ENCODE data around the gene CCDC121. TPM values are rescaled to one million over a fixed set of nuclear protein-coding genes. Genes with fewer than 3 reads are reported as not detected.
A peak's percentile ranks its signal among the peaks of the same experiment; 100 is the strongest.

The CCDC121 gene
- total RNA-seq, 1 donor from 2014 or later: 1.6 TPM

DNA sequence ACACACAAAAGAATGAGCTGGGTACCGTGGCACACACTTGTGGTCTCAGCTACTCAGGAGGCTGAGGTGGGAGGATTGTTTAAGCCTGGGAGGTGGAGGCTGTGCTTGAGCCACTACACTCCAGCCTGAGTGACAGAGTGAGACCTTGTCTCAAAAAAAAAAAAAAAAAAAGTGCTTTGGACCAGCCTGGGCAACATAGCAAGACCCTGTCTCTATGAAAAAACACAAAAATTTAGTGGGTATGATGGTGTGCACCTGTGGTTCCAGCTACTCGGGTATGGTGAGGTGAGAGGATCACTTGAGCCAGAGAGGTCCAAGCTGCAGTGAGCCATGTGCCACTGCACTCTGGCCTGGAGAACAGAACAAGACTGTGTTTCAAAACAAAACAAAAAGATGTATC, 35.6 kb downstream of the CCDC121 start:
- H3K27ac ChIP-seq (ENCODE audit: low read depth, low read length): no peak overlapping the region
- H3K9me3 ChIP-seq (ENCODE audit: insufficient read depth, low read depth, low read length): no peaks in the 10 kb centered on the region
- peaks cover 27% of the 10 kb centered on the region for H3K9me3 Mint-ChIP-seq (ENCODE audit: unreplicated experiment)
- no peak overlapping the region for H3K4me3 ChIP-seq (ENCODE audit: insufficient read depth, low read depth, low read length)
- no peaks in the 10 kb centered on the region for H3K27me3 Mint-ChIP-seq (ENCODE audit: low read depth, unreplicated experiment)
- H3K4me1 ChIP-seq (ENCODE audit: insufficient read depth, low read length): no peaks in the 10 kb centered on the region
- no peak overlapping the region for H3K4me3 Mint-ChIP-seq (ENCODE audit: unreplicated experiment)
- peaks cover 63% of the 10 kb centered on the region for H4K20me1 ChIP-seq (ENCODE audit: insufficient read depth, low read length)
- H3K36me3 Mint-ChIP-seq (ENCODE audit: low read depth, unreplicated experiment): peaks cover 30% of the 10 kb centered on the region
- TF ChIP-seq EZH2 (IDR thresholded peaks at IDR 0.05; ENCODE audit: insufficient read depth, low read length): no peak
- TF ChIP-seq, protein P1, sequence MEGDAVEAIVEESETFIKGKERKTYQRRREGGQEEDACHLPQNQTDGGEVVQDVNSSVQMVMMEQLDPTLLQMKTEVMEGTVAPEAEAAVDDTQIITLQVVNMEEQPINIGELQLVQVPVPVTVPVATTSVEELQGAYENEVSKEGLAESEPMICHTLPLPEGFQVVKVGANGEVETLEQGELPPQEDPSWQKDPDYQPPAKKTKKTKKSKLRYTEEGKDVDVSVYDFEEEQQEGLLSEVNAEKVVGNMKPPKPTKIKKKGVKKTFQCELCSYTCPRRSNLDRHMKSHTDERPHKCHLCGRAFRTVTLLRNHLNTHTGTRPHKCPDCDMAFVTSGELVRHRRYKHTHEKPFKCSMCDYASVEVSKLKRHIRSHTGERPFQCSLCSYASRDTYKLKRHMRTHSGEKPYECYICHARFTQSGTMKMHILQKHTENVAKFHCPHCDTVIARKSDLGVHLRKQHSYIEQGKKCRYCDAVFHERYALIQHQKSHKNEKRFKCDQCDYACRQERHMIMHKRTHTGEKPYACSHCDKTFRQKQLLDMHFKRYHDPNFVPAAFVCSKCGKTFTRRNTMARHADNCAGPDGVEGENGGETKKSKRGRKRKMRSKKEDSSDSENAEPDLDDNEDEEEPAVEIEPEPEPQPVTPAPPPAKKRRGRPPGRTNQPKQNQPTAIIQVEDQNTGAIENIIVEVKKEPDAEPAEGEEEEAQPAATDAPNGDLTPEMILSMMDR (IDR thresholded peaks at IDR 0.05; ENCODE audit: insufficient read depth, low read depth, low read length): no peak
- no peaks in the 10 kb centered on the region for H3K36me3 ChIP-seq (ENCODE audit: insufficient read depth, low read length)
- no peak for FAIRE-seq
- no peak overlapping the region for H3K4me2 ChIP-seq (ENCODE audit: low read length)
- no peak overlapping the region for H3K27ac Mint-ChIP-seq (ENCODE audit: unreplicated experiment)
- no peak overlapping the region for H2AFZ ChIP-seq (ENCODE audit: low read depth, low read length)
- H3K79me2 ChIP-seq (ENCODE audit: insufficient read depth, low read length): peaks cover 95% of the 10 kb centered on the region
- no peaks in the 10 kb centered on the region for H3K27me3 ChIP-seq (ENCODE audit: insufficient read depth, low read length)
- no peaks in the 10 kb centered on the region for H3K4me1 Mint-ChIP-seq (ENCODE audit: low read depth, unreplicated experiment)
- H3K9ac ChIP-seq (ENCODE audit: low read length): no peak overlapping the region
- DNase-seq (ENCODE audit: low read depth): no peak

DNA sequence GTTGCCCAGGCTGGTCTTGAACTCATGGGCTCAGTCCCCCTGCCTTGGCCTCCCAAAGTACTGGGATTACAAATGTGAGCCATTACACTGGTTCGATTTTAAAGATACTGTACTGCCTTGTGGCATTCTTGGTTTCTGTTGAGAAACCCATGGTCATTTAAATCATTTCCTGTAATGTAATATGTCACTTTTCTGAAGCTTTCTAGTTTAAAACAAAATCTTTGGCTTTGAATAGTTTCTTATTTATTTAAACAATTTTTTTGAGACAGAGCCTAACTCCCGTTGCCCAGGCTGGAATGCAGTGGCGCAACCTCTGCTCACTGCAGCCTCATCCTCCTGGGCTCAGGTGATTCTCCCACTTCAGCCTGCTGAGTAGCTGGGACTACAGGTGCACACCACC, 37.1 kb downstream of the CCDC121 start:
- no peak for DNase-seq (ENCODE audit: low read depth)
- Histone ChIP-seq H3K4me1 (ENCODE audit: insufficient read depth, low read length) (peaks cover 5% of the 10 kb centered on the region), H3K9me3 (ENCODE audit: insufficient read depth, low read depth, low read length) (no peaks in the 10 kb centered on the region), H4K20me1 (ENCODE audit: insufficient read depth, low read length) (peaks cover 60% of the 10 kb centered on the region), H3K27ac (ENCODE audit: low read depth, low read length) (no peak overlapping the region), H2AFZ (ENCODE audit: low read depth, low read length) (no peak overlapping the region), H3K4me2 (ENCODE audit: low read length) (no peak overlapping the region), H3K9ac (ENCODE audit: low read length) (no peak overlapping the region), H3K79me2 (ENCODE audit: insufficient read depth, low read length) (peaks cover 95% of the 10 kb centered on the region), H3K27me3 (ENCODE audit: insufficient read depth, low read length) (no peaks in the 10 kb centered on the region), H3K36me3 (ENCODE audit: insufficient read depth, low read length) (no peaks in the 10 kb centered on the region), H3K4me3 (ENCODE audit: insufficient read depth, low read depth, low read length) (no peak overlapping the region)
- peaks cover 27% of the 10 kb centered on the region for H3K36me3 Mint-ChIP-seq (ENCODE audit: low read depth, unreplicated experiment)
- no peak overlapping the region for H3K27ac Mint-ChIP-seq (ENCODE audit: unreplicated experiment)
- H3K4me3 Mint-ChIP-seq (ENCODE audit: unreplicated experiment): no peak overlapping the region
- no peaks in the 10 kb centered on the region for H3K27me3 Mint-ChIP-seq (ENCODE audit: low read depth, unreplicated experiment)
- H3K4me1 Mint-ChIP-seq (ENCODE audit: low read depth, unreplicated experiment): peaks cover 2% of the 10 kb centered on the region
- no peak for FAIRE-seq
- TF ChIP-seq, protein P1 (IDR thresholded peaks at IDR 0.05; ENCODE audit: insufficient read depth, low read depth, low read length): no peak
- TF ChIP-seq EZH2 (IDR thresholded peaks at IDR 0.05; ENCODE audit: insufficient read depth, low read length): no peak
- peaks cover 27% of the 10 kb centered on the region for H3K9me3 Mint-ChIP-seq (ENCODE audit: unreplicated experiment)

DNA sequence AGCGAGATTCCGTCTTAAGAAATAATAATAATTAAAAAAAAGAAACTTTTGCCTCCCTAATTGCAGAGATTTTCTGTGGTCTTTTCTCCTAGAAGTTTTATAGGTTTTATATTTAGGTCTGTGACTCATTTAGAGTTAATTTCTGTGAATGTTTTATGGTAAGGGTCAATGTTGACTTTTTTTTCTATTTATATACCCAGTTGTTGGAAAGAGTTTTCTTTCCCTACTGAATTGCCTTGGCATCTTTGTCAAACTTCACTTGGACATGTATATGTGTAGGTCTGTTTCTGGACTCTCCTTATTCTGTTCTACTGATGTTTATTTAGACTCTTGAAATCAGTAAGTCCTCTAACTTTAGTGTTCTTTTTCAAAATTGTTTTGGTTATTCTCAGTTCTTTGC, 40.5 kb downstream of the CCDC121 start:
- H3K4me3 Mint-ChIP-seq (ENCODE audit: unreplicated experiment): no peak overlapping the region
- no peak for FAIRE-seq

More for the DNA sequence above, 40.5 kb downstream of the CCDC121 start:
- Histone ChIP-seq H3K36me3 (ENCODE audit: insufficient read depth, low read length) (no peaks in the 10 kb centered on the region), H4K20me1 (ENCODE audit: insufficient read depth, low read length) (peaks cover 71% of the 10 kb centered on the region), H3K4me3 (ENCODE audit: insufficient read depth, low read depth, low read length) (no peak overlapping the region), H3K27me3 (ENCODE audit: insufficient read depth, low read length) (no peaks in the 10 kb centered on the region), H3K9ac (ENCODE audit: low read length) (no peak overlapping the region), H2AFZ (ENCODE audit: low read depth, low read length) (no peak overlapping the region), H3K4me2 (ENCODE audit: low read length) (peak overlapping the region; percentile 41), H3K27ac (ENCODE audit: low read depth, low read length) (no peak overlapping the region), H3K4me1 (ENCODE audit: insufficient read depth, low read length) (peaks cover 19% of the 10 kb centered on the region), H3K9me3 (ENCODE audit: insufficient read depth, low read depth, low read length) (no peaks in the 10 kb centered on the region), H3K79me2 (ENCODE audit: insufficient read depth, low read length) (peaks cover 100% of the 10 kb centered on the region)
- Mint-ChIP-seq H3K36me3 (ENCODE audit: low read depth, unreplicated experiment) (peaks cover 5% of the 10 kb centered on the region), H3K27ac (ENCODE audit: unreplicated experiment) (no peak overlapping the region), H3K27me3 (ENCODE audit: low read depth, unreplicated experiment) (no peaks in the 10 kb centered on the region), H3K4me1 (ENCODE audit: low read depth, unreplicated experiment) (peaks cover 14% of the 10 kb centered on the region), H3K9me3 (ENCODE audit: unreplicated experiment) (peaks cover 4% of the 10 kb centered on the region)
- DNase-seq (ENCODE audit: low read depth): no peak
- TF ChIP-seq, protein P1 (IDR thresholded peaks at IDR 0.05; ENCODE audit: insufficient read depth, low read depth, low read length): no peak
- no peak for TF ChIP-seq EZH2 (IDR thresholded peaks at IDR 0.05; ENCODE audit: insufficient read depth, low read length)

Measured in astrocyte (in vitro differentiated cells and primary cell).